ENCODE data around the gene MB21D2. TPM values are rescaled to one million over a fixed set of nuclear protein-coding genes. Genes with fewer than 3 reads are reported as not detected.
A peak's percentile ranks its signal among the peaks of the same experiment; 100 is the strongest.

MB21D2 gene
- total RNA-seq, 1 donor from 2014 or later, result 15.1 TPM

GRCh38 chr3:192869131-192870031, 48.3 kb downstream of the MB21D2 start:
- no peaks in the 10 kb centered on the region for H3K9me3 ChIP-seq (ENCODE audit: low read depth)
- Mint-ChIP-seq H3K4me1 (peaks cover 43% of the 10 kb centered on the region), H3K27ac (no peak overlapping the region), H3K4me3 (no peak overlapping the region), H3K36me3 (no peaks in the 10 kb centered on the region), H3K27me3 (ENCODE audit: insufficient read depth, low read depth) (peaks cover 2% of the 10 kb centered on the region), H3K9me3 (peaks cover 7% of the 10 kb centered on the region)
- H3K4me3 ChIP-seq, result no peak overlapping the region
- H2AFZ ChIP-seq (replicated peaks), result no peak overlapping the region
- H3K27me3 ChIP-seq, result no peaks in the 10 kb centered on the region
- peaks cover 13% of the 10 kb centered on the region for H3K79me2 ChIP-seq (ENCODE audit: low read depth)
- H3K9ac ChIP-seq, result no peak overlapping the region
- no peaks in the 10 kb centered on the region for H3K36me3 ChIP-seq
- no peak overlapping the region for H3K27ac ChIP-seq
- H4K20me1 ChIP-seq (ENCODE audit: low read depth), result peaks cover 9% of the 10 kb centered on the region
- TF ChIP-seq CTCF (IDR thresholded peaks at IDR 0.05) (no peak), EZH2phosphoT487 (IDR thresholded peaks at IDR 0.05) (no peak), EZH2 (IDR thresholded peaks at IDR 0.05) (no peak)
- H3F3A ChIP-seq (ENCODE audit: low read depth), result no peaks in the 10 kb centered on the region
- no peak for DNase-seq (ENCODE audit: low spot score)
- H3K4me2 ChIP-seq, result peak overlapping the region; percentile 18
- peaks cover 17% of the 10 kb centered on the region for H3K4me1 ChIP-seq

- Histone ChIP-seq H3K79me2 (ENCODE audit: low read depth) (peaks cover 18% of the 10 kb centered on the region), H3K27ac (no peak overlapping the region)
Observed at GRCh38 chr3:192867645-192868044, 50.0 kb downstream of the MB21D2 start.

DNA sequence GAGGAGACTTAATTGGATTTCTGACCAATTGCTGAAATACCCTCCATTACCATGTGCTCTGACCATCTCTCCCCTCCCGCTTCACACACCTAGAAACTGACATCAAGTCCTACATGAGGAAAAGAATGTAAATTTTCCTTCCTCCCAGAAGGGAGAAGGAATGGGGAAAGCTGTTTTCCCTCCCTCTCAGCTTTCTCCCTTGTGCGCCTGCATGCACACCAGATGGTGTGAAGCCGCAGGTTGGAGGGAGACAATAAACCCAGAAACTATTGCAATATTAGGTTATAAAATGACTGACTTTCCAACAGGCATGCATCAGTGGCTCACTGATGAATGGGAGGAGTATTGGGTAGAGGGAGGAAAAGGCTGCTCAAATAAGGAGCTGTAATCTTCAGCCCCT, 50.9 kb downstream of the MB21D2 start:
- peaks cover 43% of the 10 kb centered on the region for H3K4me1 Mint-ChIP-seq
- H3K9me3 ChIP-seq (ENCODE audit: low read depth), result no peaks in the 10 kb centered on the region
- H3K4me3 Mint-ChIP-seq, result no peak overlapping the region

More at GRCh38 chr3:192867645-192868044, 50.0 kb downstream of the MB21D2 start:
- H3K36me3 Mint-ChIP-seq, result no peaks in the 10 kb centered on the region
- peaks cover 17% of the 10 kb centered on the region for H3K4me1 ChIP-seq
- H3K27me3 ChIP-seq, result no peaks in the 10 kb centered on the region
- no peak overlapping the region for H2AFZ ChIP-seq (replicated peaks)
- no peaks in the 10 kb centered on the region for H3K36me3 ChIP-seq
- TF ChIP-seq EZH2phosphoT487 (IDR thresholded peaks at IDR 0.05) (no peak), EZH2 (IDR thresholded peaks at IDR 0.05) (no peak), CTCF (IDR thresholded peaks at IDR 0.05) (no peak)
- H3K4me2 ChIP-seq, result no peak overlapping the region
- no peak overlapping the region for H3K9ac ChIP-seq
- peaks cover 43% of the 10 kb centered on the region for H3K4me1 Mint-ChIP-seq
- no peak for DNase-seq (ENCODE audit: low spot score)
- H3K9me3 ChIP-seq (ENCODE audit: low read depth), result no peaks in the 10 kb centered on the region
- H3K4me3 Mint-ChIP-seq, result no peak overlapping the region
- H3K9me3 Mint-ChIP-seq, result peaks cover 5% of the 10 kb centered on the region
- H3K4me3 ChIP-seq, result no peak overlapping the region
- no peaks in the 10 kb centered on the region for H3F3A ChIP-seq (ENCODE audit: low read depth)
- H3K27me3 Mint-ChIP-seq (ENCODE audit: insufficient read depth, low read depth), result peaks cover 2% of the 10 kb centered on the region
- peaks cover 9% of the 10 kb centered on the region for H4K20me1 ChIP-seq (ENCODE audit: low read depth)
- H3K27ac Mint-ChIP-seq, result no peak overlapping the region

More for the DNA sequence above, 50.9 kb downstream of the MB21D2 start:
- TF ChIP-seq CTCF (IDR thresholded peaks at IDR 0.05) (no peak), EZH2 (IDR thresholded peaks at IDR 0.05) (no peak), EZH2phosphoT487 (IDR thresholded peaks at IDR 0.05) (no peak)
- Histone ChIP-seq H3K79me2 (ENCODE audit: low read depth) (peaks cover 22% of the 10 kb centered on the region), H3K4me1 (peaks cover 17% of the 10 kb centered on the region), H3K4me2 (no peak overlapping the region), H4K20me1 (ENCODE audit: low read depth) (peaks cover 9% of the 10 kb centered on the region), H3K4me3 (no peak overlapping the region), H3F3A (ENCODE audit: low read depth) (no peaks in the 10 kb centered on the region), H3K27ac (no peak overlapping the region), H3K27me3 (no peaks in the 10 kb centered on the region), H3K36me3 (no peaks in the 10 kb centered on the region), H2AFZ (replicated peaks) (no peak overlapping the region), H3K9ac (no peak overlapping the region)
- Mint-ChIP-seq H3K27me3 (ENCODE audit: insufficient read depth, low read depth) (peaks cover 1% of the 10 kb centered on the region), H3K9me3 (peaks cover 3% of the 10 kb centered on the region), H3K27ac (no peak overlapping the region), H3K36me3 (no peaks in the 10 kb centered on the region)
- DNase-seq (ENCODE audit: low spot score), result no peak
